Ishikawa (cell line): ENCODE measurements around the gene MYL11.

Experiments used
- CEBPB ChIP-seq: IDR thresholded peaks from 2 replicates; pipeline ENCODE4 v1.6.1; 2012
- CREB1 ChIP-seq: IDR thresholded peaks from 2 replicates; pipeline ENCODE4 v1.6.1; 2012; ENCODE audit warnings: low read depth
- EGR1 ChIP-seq: IDR thresholded peaks from 2 replicates; pipeline ENCODE4 v1.6.1; 2012
- FOXM1 ChIP-seq: IDR thresholded peaks from 2 replicates; pipeline ENCODE4 v1.6.1; 2012; ENCODE audit warnings: low read depth, borderline replicate concordance
- RAD21 ChIP-seq: IDR thresholded peaks from 2 replicates; pipeline ENCODE4 v1.6.1; 2012; ENCODE audit warnings: low read depth
- REST ChIP-seq: IDR thresholded peaks from 2 replicates; pipeline ENCODE4 v1.6.1; 2012; ENCODE audit warnings: low read depth, mild to moderate bottlenecking
- TAF1 ChIP-seq: IDR thresholded peaks from 2 replicates; pipeline ENCODE4 v1.6.1; 2012; ENCODE audit warnings: low read depth, mild to moderate bottlenecking
- TCF12 ChIP-seq: IDR thresholded peaks from 2 replicates; pipeline ENCODE4 v1.6.1; 2012; ENCODE audit warnings: low read depth
- TEAD4 ChIP-seq: IDR thresholded peaks from 2 replicates; pipeline ENCODE4 v1.6.1; 2012
- YY1 ChIP-seq: IDR thresholded peaks from 2 replicates; pipeline ENCODE4 v1.6.1; 2012; ENCODE audit warnings: low read depth
- ZBTB7A ChIP-seq: IDR thresholded peaks from 2 replicates; pipeline ENCODE4 v1.6.1; 2012; ENCODE audit warnings: low read depth
- TF ChIP-seq, protein P1 (sequence below): IDR thresholded peaks from 2 replicates; pipeline ENCODE4 v1.6.1; 2012

DNA sequence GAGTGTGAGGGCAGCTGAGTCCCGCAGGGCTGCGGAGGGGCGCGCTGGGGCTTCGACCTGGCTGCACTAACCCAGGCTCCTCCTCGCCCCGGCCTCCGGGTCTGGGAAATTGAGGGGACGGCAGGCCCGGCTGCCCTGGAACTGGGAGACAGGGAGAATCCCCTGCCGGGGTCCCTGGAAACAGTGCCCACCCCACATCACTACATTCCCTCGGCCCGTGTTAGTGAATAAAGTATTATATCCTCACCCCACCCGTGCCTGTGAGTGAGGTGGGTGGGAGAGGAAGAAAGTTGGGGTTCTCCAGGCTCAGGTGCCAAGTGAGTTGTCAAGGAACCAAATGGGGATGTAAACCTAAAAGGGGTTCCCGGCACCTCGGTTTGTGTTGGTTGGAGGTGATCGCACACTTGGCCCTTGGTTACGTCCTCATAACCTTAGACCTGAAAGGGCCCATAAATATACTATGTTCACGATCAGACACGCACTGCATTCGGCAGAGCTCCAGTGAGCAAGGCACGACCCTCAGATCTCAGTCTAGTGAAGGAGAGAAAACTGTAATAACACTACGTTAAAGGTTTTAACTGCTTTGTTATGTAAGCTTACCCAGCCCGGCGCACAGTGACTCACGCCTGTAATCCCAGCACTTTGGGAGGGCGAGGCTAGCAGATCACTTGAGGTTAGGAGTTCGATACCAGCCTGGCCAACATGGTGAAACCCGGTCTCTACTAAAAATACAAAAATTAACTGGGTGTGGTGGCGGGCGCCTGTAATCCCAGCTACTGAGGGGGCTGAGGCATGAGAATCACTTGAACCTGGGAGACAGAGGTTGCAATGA lies 44.0 kb downstream of the MYL11 start:
- TF ChIP-seq REST, result no peak
- TF ChIP-seq, protein P1, sequence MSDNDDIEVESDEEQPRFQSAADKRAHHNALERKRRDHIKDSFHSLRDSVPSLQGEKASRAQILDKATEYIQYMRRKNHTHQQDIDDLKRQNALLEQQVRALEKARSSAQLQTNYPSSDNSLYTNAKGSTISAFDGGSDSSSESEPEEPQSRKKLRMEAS, result no peak
- no peak for TF ChIP-seq TEAD4
- no peak for TF ChIP-seq CEBPB
- no peak for TF ChIP-seq TAF1
- no peak for TF ChIP-seq EGR1
- no peak for TF ChIP-seq ZBTB7A
- TF ChIP-seq RAD21, result no peak
- no peak for TF ChIP-seq TCF12
- TF ChIP-seq YY1, result no peak
- no peak for TF ChIP-seq CREB1
- TF ChIP-seq FOXM1, result no peak
